C4-2B (cell line): ENCODE data around the gene QKI.
"Not testable (repeated sequence)": the region's sequence is repeated elsewhere in the genome, so short reads cannot be mapped to it uniquely, and the experiment has no call there.

Experiments used
- H3K27ac ChIP-seq: fragments of 450-650 bp; 2 replicates; pipeline ENCODE4 v1.5.1; 2017
- CTCF ChIP-seq: fragments of 450-650 bp; conservative IDR thresholded peaks from 2 replicates; pipeline ENCODE4 v1.5.1; 2017; ENCODE audit warnings: mild to moderate bottlenecking
- ZFX ChIP-seq: fragments of 450-650 bp; IDR thresholded peaks from 2 replicates; pipeline ENCODE4 v1.6.1; 2017

QKI gene

GRCh38 chr6:163371129-163371528, 43.4 kb upstream of the QKI start:
- no peak overlapping the region for H3K27ac ChIP-seq
- no peak for TF ChIP-seq CTCF
- no peak for TF ChIP-seq ZFX

GRCh38 chr6:163373240-163373639, 41.3 kb upstream of the QKI start:
- H3K27ac ChIP-seq = no peak overlapping the region
- TF ChIP-seq CTCF (no peak), ZFX (no peak)

GRCh38 chr6:163375361-163375760, 39.2 kb upstream of the QKI start:
- no peak for TF ChIP-seq ZFX
- no peak for TF ChIP-seq CTCF
- no peak overlapping the region for H3K27ac ChIP-seq

DNA sequence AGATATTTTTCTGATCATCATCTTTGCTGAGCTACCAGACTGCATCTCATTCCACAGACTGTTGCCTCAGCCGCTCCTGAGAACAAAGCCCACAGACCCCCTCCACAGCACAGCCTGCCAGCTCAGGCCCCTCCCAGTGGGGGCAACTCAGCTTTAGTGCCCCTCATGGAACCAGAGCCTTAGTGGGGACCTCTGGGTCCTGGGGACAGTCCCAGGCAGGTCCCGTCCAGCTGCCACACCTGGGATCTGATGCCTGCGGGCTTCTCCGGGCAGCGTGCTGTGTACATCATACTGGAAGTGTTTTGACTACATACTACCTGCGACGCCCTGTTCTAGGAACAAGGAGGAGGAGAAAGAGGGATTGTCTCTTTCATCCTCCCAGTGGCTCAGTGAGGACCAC, 38.3 kb upstream of the QKI start:
- TF ChIP-seq ZFX = no peak
- H3K27ac ChIP-seq = no peak overlapping the region

GRCh38 chr6:163377561-163377960, 37.0 kb upstream of the QKI start:
- H3K27ac ChIP-seq = no peak overlapping the region
- TF ChIP-seq CTCF (no peak), ZFX (no peak)

- TF ChIP-seq ZFX (no peak), CTCF (no peak)
- H3K27ac ChIP-seq = no peak overlapping the region
Observed at GRCh38 chr6:163380216-163380615, 34.3 kb upstream of the QKI start.

DNA sequence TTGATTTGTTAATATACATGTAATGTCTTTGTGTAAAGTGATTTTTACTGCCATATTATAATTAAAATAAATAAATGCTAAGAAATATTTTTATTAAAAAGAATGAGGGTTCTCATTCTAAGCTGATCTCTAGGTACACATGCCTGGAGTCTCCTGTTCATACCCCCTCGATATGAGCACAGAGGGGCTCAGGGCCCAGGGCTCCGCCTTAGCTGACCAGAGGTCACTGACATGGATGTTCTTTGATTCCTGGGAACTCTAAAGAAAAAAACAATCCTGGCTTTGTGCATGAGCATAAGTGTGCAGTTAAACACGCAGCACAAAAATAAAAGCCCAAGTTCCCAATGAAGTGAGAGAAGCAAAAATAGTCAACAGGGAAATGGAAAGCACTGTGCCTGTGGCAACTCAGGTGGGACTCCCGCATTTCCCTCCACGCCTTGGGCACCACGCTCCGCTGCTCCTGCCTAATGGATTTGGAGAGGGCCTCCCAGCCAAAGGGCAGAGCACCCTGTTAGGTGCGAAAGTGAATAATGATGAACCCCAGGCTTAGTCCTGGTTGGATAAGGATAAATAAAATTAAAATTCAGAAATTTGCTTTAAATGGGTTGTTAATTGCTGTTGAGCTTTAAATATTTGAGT, 33.3 kb upstream of the QKI start:
- H3K27ac ChIP-seq = no peak overlapping the region
- TF ChIP-seq CTCF (no peak), ZFX (no peak)

DNA sequence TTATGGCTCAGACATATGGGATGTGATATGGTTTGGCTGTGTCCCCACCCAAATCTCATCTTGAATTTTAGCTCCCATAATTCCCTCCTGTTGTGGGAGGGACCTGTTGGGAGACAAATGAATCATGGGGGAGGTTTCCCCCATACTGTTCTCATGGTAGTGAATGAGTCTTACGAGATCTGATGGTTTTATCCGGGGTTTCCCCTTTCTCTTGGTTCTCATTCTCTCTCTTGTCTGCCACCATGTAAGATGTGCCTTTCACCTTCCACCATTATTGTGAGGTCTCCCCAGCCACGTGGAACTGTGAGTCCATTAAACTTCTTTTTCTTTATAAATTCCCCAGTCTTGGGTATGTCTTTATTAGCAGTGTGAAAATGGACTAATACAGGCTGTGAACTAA, 31.1 kb upstream of the QKI start:
- not testable (repeated sequence) for H3K27ac ChIP-seq

- no peak for TF ChIP-seq ZFX
- no peak for TF ChIP-seq CTCF
- no peak overlapping the region for H3K27ac ChIP-seq
Observed at GRCh38 chr6:163383912-163384311, 30.6 kb upstream of the QKI start.
